ENCODE results near the gene TFAP2E. TPM values are rescaled to one million over a fixed set of nuclear protein-coding genes. Genes with fewer than 3 reads are reported as not detected.

TFAP2E gene
- total RNA-seq, 1 donor from 2014 or later = 0.59 TPM

GRCh38 chr1:35598895-35599294 lies 25.8 kb downstream of the TFAP2E start:
- no peak for DNase-seq

GRCh38 chr1:35599411-35599810 lies 26.3 kb downstream of the TFAP2E start:
- no peak for DNase-seq

DNA sequence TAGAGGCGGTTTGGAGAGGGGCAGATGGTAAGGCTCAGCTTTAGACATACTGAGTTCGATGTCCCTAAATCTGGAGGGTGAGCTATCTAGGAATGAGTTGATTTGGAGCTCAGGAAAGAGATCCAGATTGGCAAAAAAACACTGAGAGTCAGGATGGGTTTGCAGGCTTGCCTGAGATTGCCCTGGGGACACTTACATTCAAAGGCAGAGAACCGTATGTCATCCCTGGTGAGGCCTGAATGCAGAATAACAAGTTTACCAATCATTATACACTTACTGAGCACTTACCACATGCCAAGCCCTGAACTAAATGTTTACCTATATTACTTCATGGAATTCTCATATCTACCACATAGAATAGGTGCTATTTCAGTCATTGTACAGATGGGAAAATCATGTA lies 27.5 kb downstream of the TFAP2E start:
- no peak for DNase-seq

DNA sequence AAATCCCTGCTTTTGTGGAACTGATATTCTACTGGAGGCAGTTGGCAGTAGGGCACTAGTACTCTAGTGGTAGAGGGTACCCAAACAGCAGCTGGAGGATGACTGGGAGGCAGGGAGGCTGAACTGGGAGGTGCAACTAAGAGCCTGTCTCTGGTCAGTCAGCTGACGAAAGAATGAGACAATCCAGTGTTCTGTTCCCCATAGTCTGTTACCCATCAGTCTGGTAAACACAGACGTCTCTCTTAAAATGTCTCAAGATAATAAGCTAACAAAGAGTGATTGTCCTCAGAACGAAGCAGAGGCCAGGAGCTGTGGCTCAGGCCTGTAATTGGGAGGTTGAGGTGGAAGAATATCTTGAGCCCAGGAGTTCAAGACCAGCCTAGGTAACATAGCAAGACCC lies 30.4 kb downstream of the TFAP2E start:
- no peak for DNase-seq

DNA sequence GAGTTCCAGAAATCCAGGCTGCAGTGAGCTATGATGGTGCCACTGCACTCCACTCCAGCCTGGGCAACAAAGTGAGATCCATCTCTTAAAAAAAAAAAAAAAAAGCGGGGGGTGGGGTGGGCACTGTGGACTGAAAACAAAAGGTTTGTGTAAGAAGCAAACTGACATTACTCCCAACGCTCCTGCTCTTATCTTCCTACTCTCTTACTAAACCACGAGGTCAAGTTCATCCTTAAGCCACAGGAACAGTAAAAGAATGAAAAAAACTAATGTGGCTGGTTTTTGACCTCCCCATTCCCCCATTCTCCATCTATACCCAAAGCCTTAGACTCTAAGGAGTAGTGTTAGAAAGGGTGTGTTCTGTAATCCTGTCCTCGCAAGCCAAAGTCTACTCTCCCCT lies 30.8 kb downstream of the TFAP2E start:
- DNase-seq = no peak

DNA sequence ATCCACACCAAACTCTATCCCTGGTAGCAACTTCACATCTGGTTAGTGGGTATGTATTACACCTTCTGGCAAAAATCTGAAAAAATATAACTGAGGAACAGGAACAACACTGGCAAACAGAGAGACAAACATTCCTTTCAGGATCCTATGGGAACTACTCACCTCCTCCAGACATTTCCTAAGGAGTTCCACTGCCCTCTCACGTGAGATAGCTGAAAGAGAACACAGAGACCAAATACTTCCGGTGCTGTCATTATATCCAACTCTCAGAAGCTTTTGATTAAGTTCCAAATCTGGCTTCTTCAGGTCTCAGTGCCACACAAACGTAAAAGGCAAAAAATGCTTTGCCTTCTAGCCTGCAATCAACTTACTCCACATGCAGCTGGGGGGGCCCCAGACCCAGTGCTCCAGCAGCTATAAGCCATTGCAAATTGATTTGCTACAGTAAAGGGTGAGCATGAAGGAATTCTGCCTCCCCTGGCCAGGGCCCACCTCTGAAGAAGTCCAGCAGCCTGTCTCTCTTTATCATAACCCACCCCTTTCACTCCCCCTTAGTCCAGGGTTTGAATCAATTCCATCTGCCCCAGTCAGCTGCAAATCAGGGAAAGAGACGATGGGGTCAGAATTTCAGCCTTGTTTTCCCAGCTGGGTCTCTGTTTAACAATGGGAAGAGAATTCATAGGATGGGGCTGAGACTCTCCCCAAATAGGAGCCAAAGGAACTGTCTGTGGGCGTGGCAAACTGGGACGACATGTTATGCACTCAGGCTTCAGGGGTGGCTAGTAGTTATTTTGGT lies 32.2 kb downstream of the TFAP2E start:
- no peak for DNase-seq

- DNase-seq = no peak
Observed at GRCh38 chr1:35605867-35606182, 32.7 kb downstream of the TFAP2E start.

GRCh38 chr1:35611655-35612054 lies 38.5 kb downstream of the TFAP2E start:
- no peak for DNase-seq

DNA sequence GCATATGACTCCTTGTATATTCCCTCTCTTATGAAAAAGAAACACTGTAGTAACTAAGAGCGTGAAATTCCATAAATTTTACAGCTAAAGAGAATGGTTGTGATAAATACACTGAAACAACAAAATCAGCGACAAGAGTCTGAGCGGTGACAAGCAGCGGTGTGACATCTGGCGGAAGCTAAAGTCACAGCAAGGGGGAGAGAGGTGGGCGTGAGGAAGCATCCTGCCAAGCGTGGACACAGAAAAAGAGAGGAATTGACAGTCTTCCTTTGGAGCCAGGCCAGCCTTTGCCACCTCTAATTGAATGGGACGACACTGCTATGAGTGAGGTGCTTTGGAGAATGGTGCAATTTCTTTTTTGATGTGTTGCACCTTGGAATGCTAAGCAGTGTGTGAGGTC lies 42.3 kb downstream of the TFAP2E start:
- no peak for DNase-seq

GRCh38 chr1:35619237-35620121 lies 46.4 kb downstream of the TFAP2E start:
- no peak for DNase-seq

DNA sequence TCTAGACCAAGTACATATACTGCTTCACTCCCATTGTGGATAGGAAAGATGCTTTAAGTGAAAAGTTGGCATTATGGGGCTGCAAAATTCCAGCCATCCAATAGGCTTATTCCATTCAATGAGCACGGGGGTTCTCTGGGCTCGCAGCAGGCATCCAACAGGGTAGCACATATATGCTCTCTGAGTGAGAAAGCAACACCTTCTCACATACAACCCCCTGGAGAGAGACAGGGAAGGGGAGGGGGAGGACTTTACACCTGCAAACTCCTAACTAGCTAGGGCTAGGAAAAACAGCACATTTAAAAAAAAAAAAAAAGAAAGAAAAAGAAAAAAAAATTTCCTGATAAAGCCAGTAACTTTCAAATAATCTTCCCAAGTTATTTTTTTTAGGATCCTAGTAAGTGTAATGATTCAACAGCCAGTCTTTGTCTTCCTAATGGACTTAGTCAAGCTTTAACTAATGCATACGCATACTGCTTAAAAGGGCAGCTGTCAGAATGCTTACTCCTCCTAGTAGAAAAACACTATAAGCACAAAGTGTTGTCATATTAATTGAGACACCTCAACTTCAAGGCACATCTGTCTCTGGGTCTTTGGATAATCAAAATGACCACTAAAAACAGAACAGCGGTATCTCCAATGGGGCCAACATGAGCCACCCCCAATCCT lies 49.5 kb downstream of the TFAP2E start:
- no peak for DNase-seq

DNA sequence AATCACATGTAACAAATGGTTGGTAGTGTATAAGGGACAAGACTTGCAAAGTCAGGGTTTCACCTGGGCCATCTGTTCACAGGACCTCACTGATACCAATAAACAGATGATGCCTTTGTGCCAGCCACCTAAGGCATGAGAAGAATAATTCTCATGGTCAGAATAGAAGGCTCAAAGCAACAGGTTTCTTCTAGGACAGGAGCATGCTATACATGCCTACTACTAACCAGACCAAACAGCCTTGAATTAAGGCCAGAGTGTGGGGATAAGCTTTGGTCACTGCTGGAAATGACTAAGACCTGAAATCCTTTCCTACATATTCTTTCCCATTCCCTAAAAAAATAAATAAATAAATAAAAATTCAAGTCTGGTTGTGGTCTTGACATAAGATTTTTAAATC lies 50.7 kb downstream of the TFAP2E start:
- no peak for DNase-seq

DNA sequence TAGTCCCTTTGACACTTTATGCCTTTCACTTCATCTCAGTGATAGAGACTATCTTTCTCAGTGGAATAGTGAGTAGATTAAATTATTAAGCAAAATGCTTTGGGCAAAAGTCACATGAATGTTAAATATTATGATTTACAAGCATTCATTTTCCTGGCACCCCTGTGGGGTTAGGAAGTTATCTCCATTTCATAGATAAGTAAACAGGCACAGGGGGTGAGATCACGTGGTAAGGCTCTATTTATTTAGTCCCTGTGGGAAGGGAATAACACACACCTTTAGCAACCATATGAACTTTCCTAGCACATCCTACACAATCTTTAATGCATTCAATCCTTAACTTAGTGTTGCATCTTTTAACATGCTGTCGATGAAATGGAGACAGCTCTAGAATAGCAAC lies 55.9 kb downstream of the TFAP2E start:
- DNase-seq = no peak

DNA sequence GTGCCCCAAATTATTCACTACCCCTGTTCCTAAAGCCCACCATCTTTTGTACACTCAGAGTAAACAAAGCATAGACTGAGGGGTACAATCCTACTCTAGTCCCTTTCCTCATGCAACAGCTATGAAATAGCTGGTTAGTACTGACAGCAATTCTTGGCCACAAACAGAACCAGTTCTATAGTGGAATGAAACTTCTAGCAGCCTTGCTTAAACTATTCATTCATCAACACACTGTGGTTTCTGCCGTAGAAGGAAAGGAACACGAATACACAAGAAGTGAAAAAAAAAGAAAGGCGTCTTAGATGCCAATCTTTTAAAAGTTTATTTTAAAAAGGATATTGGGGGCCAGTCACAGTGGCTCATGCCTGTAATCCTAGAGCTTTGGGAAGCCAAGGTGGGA lies 58.3 kb downstream of the TFAP2E start:
- no peak for DNase-seq

DNA sequence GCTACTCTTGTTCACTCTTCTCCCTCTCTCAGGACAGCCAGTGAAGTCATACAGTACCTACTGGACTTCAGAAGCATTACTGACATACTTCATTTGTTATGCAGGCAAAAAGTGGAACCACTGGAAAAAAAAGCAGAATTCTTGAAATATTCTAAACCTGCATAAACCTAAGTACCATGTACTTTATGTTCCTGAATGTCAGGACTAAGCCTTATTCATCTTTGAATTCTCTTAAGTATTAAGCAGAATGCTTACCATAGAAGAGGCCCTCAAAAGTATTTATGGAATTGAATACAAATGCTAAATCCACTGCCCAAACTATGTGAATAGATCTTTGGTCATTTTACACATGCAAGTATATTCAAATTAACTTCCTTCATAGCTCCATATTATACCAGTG lies 60.4 kb downstream of the TFAP2E start:
- DNase-seq = no peak

- DNase-seq = no peak
Observed at GRCh38 chr1:35637401-35637809, 64.3 kb downstream of the TFAP2E start.

GRCh38 chr1:35640380-35641232 lies 67.5 kb downstream of the TFAP2E start:
- DNase-seq = no peak

DNA sequence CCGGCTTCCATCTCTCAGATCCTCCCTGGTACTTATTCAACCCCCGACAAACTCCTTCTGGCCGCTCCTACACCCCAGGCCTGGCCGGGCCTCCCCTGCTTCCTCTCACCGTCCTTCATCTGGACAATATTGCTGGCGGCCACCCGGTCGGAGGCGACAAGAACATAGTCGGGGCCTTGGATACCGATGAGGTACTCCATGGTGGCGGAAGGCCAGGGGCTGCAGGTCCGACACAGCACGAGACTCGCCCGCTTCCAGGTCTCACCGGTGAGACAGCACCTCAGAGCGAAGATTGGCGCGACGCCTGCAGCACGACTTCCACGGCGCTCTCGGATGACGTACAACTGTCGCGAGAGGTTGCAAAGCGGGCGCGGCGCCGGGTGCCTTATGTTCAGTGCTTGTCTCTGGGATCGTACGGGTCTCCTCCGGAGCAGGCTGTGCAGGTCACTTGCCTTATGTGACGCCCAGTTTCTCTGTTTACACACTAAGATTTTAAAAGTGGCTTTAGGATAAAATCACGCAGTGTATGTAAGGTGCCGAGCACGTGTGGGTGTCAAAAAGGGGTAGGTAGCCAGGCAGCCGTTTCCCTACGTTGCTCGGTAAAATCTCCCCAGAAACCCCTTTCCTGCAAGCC lies 68.2 kb downstream of the TFAP2E start, which contains the start of gene PSMB2:
Gene PSMB2, minus strand, starts transcription at position 294 of the 634 bp plus-strand sequence. Its CDS starts 94 bp downstream, at position 200.
- DNase-seq = peak; percentile 90

GRCh38 chr1:35642471-35642955 lies 69.4 kb downstream of the TFAP2E start:
- DNase-seq = no peak

DNA sequence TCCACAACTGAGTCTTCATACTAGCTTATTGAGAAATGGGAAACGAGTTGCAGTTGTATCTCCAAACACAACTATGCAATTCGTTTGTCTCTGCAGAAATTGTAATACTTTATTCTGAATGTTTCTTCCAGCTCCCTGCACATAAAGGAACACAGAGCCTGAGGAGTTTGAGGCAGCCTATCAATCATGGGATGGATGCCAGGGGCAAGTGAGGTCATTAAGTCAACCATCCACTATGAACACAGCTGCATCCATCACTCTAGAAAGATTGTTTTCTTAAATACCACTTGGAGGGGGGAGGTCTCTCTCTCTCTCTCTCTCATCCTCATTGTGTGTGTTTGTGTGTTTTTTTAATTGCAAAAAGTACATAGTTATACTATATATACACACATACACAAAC lies 71.1 kb downstream of the TFAP2E start:
- DNase-seq = no peak
